Endodermal cell (in vitro differentiated cells): Measurements from ENCODE around the gene EVI5L. TPM values are rescaled to one million over a fixed set of nuclear protein-coding genes. Genes with fewer than 3 reads are reported as not detected.
A peak's percentile ranks its signal among the peaks of the same experiment; 100 is the strongest.

Source experiments
- DNase-seq: peaks from one replicate; pipeline ENCODE4 v3.0.0-alpha.2; 2017
- H3K27ac ChIP-seq: 2 replicates; pipeline ENCODE4 v1.5.1; 2013; ENCODE audit warnings: mild to moderate bottlenecking, low read depth, low read length, moderate library complexity
- H3K27me3 ChIP-seq: 2 replicates; pipeline ENCODE4 v1.6.1; 2013; ENCODE audit warnings: mild to moderate bottlenecking, low read length, moderate library complexity; ENCODE audit not compliant: insufficient read depth, control insufficient read depth, poor library complexity, severe bottlenecking
- H3K36me3 ChIP-seq: 2 replicates; pipeline ENCODE4 v1.7.0; 2013; ENCODE audit warnings: mild to moderate bottlenecking, low read length, moderate library complexity; ENCODE audit not compliant: control insufficient read depth, insufficient read depth
- H3K4me1 ChIP-seq: one replicate; pipeline ENCODE4 v1.7.0; 2013; ENCODE audit warnings: low read length; ENCODE audit not compliant: control insufficient read depth, insufficient read depth
- H3K4me3 ChIP-seq: 2 replicates; pipeline ENCODE4 v1.5.1; 2013; ENCODE audit warnings: mild to moderate bottlenecking, low read length, moderate library complexity
- H3K9ac ChIP-seq: 2 replicates; pipeline ENCODE4 v1.6.1; 2013; ENCODE audit warnings: mild to moderate bottlenecking, low read length, moderate library complexity; ENCODE audit not compliant: poor library complexity, severe bottlenecking; ENCODE audit errors: extremely low read depth
- H3K9me3 ChIP-seq: 2 replicates; pipeline ENCODE4 v1.6.1; 2013; ENCODE audit warnings: mild to moderate bottlenecking, low read length, moderate library complexity; ENCODE audit not compliant: control insufficient read depth
- H3K27ac Mint-ChIP-seq: 2 replicates; pipeline ENCODE4 v1.8.0; 2020; ENCODE audit warnings: mixed read lengths
- H3K27me3 Mint-ChIP-seq: 2 replicates; pipeline ENCODE4 v1.8.0; 2021; ENCODE audit warnings: mild to moderate bottlenecking, mixed read lengths; ENCODE audit not compliant: insufficient read depth
- H3K36me3 Mint-ChIP-seq: 2 replicates; pipeline ENCODE4 v1.8.0; 2020; ENCODE audit warnings: low read depth, mixed read lengths
- H3K4me1 Mint-ChIP-seq: 2 replicates; pipeline ENCODE4 v1.8.0; 2020; ENCODE audit warnings: mixed read lengths
- H3K4me3 Mint-ChIP-seq: 2 replicates; pipeline ENCODE4 v1.8.0; 2020; ENCODE audit warnings: mild to moderate bottlenecking, moderate library complexity, mixed read lengths
- H3K9me3 Mint-ChIP-seq: 2 replicates; pipeline ENCODE4 v1.8.0; 2020; ENCODE audit warnings: mild to moderate bottlenecking, mixed read lengths
- CTCF ChIP-seq: fragments of 200-600 bp; sonication (generic); conservative IDR thresholded peaks from 2 replicates; pipeline ENCODE4 v1.5.0; 2021; ENCODE audit warnings: antibody characterized with exemption, mild to moderate bottlenecking
- WGBS, 2 experiments: methylation state at CpG; one replicate each; pipeline versions ENCODE4 v1.1.5 to v1.1.7; 2013; ENCODE audit warnings: missing lambda C conversion rate in 2 of 2, mixed read lengths in 1 of 2; ENCODE audit not compliant: insufficient coverage in 1 of 2, insufficient read length in 1 of 2; 5-methylcytosine and 5-hydroxymethylcytosine counted together
- long read RNA-seq, 4 experiments: library from polyadenylated mRNA in 2 of 4; library from RNA in 1 of 4; library from capped mRNA in 1 of 4; stranded (forward) in 3 of 4; unstranded in 1 of 4; transcript quantifications; one replicate each; pipeline ENCODE4 v2.0.0, GENCODE V29; 2020 to 2021; ENCODE audit warnings: inconsistent platforms in 1 of 4
- polyA plus RNA-seq, 2 experiments: library from polyadenylated mRNA; stranded (reverse); fragments of 50-300 nt; gene quantifications; one replicate each; pipeline ENCODE4 v1.2.3, GENCODE V29; 2013
- total RNA-seq, 2 donors: library from RNA; stranded (reverse); fragmentation: NEBNext Ultra II Directional in 1 of 2; extraction: Animal tissue kit (Norgen Biotek cat#: 25700) in 1 of 2; gene quantifications; 2 replicates in 1 of 2; 3 replicates in 1 of 2; pipeline ENCODE4 v1.2.1, GENCODE V29; 2021

EVI5L gene
- total RNA-seq = 1 to 10 TPM; 6.4 to 9.2 TPM
- 14.6 TPM for polyA plus RNA-seq (2013, experiment 1 of 2)
- polyA plus RNA-seq (2013, experiment 2 of 2) = 12.3 TPM
- long read RNA-seq, experiment 1, partial matches to known transcripts = 1 of 4 reads
- long read RNA-seq, experiment 1, other reads (novel, unspliced or antisense) = 3 of 4 reads
- long read RNA-seq, experiment 2, transcript EVI5L-201 (19 exons, 3,855 nt) = major isoform, 6 of 21 reads
- long read RNA-seq, experiment 2, partial matches to known transcripts = 6 of 21 reads
- long read RNA-seq, experiment 2, other reads (novel, unspliced or antisense) = 9 of 21 reads
- long read RNA-seq, experiment 3, partial matches to known transcripts = 2 of 2 reads
- long read RNA-seq, experiment 3, other reads (novel, unspliced or antisense) = 0 of 2 reads
- long read RNA-seq, experiment 4 = 0 reads

- H3K4me1 ChIP-seq = no peaks in the 10 kb centered on the region
- DNase-seq = peak; percentile 100
- peak within 1 kb of the TSS; percentile 74 for H3K4me3 ChIP-seq
- H3K27ac Mint-ChIP-seq = peak within 1 kb of the TSS; percentile 82
- no peak within 1 kb of the TSS for H3K27ac ChIP-seq
- 0% methylated on average over 15 to 45 of the region's 45 CpGs for WGBS, 2 experiments
- no peaks in the 10 kb centered on the region for H3K36me3 Mint-ChIP-seq
- H3K4me3 Mint-ChIP-seq = peak within 1 kb of the TSS; percentile 58
- no peaks in the 10 kb centered on the region for H3K9me3 Mint-ChIP-seq
- H3K9ac ChIP-seq = no peak within 1 kb of the TSS
- H3K36me3 ChIP-seq = no peaks in the 10 kb centered on the region
- H3K4me1 Mint-ChIP-seq = peaks cover 7% of the 10 kb centered on the region
- no peak for TF ChIP-seq CTCF
- peaks cover 32% of the 10 kb centered on the region for H3K27me3 ChIP-seq
- H3K27me3 Mint-ChIP-seq = peaks cover 65% of the 10 kb centered on the region
- no peaks in the 10 kb centered on the region for H3K9me3 ChIP-seq
These were observed at the start of gene EVI5L for GRCh38 chr19:7829561-7830271. EVI5L (plus strand) TSS chr19:7830218; CDS start chr19:7846543, 16,325 bp downstream.

- TF ChIP-seq CTCF = no peak
- no peak overlapping the region for H3K4me3 Mint-ChIP-seq
- Histone ChIP-seq H3K27me3 (peaks cover 55% of the 10 kb centered on the region), H3K4me1 (no peaks in the 10 kb centered on the region), H3K9ac (no peak overlapping the region), H3K27ac (no peak overlapping the region), H3K36me3 (no peaks in the 10 kb centered on the region), H3K4me3 (no peak overlapping the region), H3K9me3 (no peaks in the 10 kb centered on the region)
- WGBS, 2 experiments = 78 to 80% methylated on average over 12 of the region's 12 CpGs
- H3K27me3 Mint-ChIP-seq = peaks cover 77% of the 10 kb centered on the region
- no peak for DNase-seq
- no peak overlapping the region for H3K27ac Mint-ChIP-seq
- no peaks in the 10 kb centered on the region for H3K36me3 Mint-ChIP-seq
- no peaks in the 10 kb centered on the region for H3K9me3 Mint-ChIP-seq
- peaks cover 7% of the 10 kb centered on the region for H3K4me1 Mint-ChIP-seq
These were observed 48.9 kb upstream of the EVI5L start for GRCh38 chr19:7781157-7781556.

GRCh38 chr19:7783991-7784423 lies 46.0 kb upstream of the EVI5L start:
- 22 to 31% methylated on average over 7 to 8 of the region's 8 CpGs for WGBS, 2 experiments
- Histone ChIP-seq H3K27me3 (peaks cover 83% of the 10 kb centered on the region), H3K9ac (no peak overlapping the region), H3K4me3 (no peak overlapping the region), H3K27ac (no peak overlapping the region), H3K36me3 (no peaks in the 10 kb centered on the region), H3K4me1 (no peaks in the 10 kb centered on the region), H3K9me3 (no peaks in the 10 kb centered on the region)
- DNase-seq = peak; percentile 53
- Mint-ChIP-seq H3K9me3 (no peaks in the 10 kb centered on the region), H3K27ac (no peak overlapping the region), H3K27me3 (peaks cover 91% of the 10 kb centered on the region), H3K36me3 (no peaks in the 10 kb centered on the region), H3K4me3 (no peak overlapping the region), H3K4me1 (no peaks in the 10 kb centered on the region)
- no peak for TF ChIP-seq CTCF
